GM21737 (cell line): ENCODE results near the gene ETS1.

Source experiments
- ATAC-seq: cut with Tn5 transposase; IDR thresholded peaks from one replicate; pipeline ENCODE4 v1.9.1; 2021; ENCODE audit warnings: mild to moderate bottlenecking, moderate library complexity; ENCODE audit not compliant: unreplicated experiment

Gene ETS1

GRCh38 chr11:128619007-128619406, 31.6 kb upstream of the ETS1 start:
- no peak for ATAC-seq

- ATAC-seq = no peak
Observed at GRCh38 chr11:128618603-128619002, 31.2 kb upstream of the ETS1 start.

GRCh38 chr11:128616161-128616560, 28.8 kb upstream of the ETS1 start:
- ATAC-seq = no peak

- no peak for ATAC-seq
Observed at GRCh38 chr11:128615612-128616011, 28.3 kb upstream of the ETS1 start.

- no peak for ATAC-seq
Observed at GRCh38 chr11:128615076-128615475, 27.7 kb upstream of the ETS1 start.

GRCh38 chr11:128614026-128614425, 26.7 kb upstream of the ETS1 start:
- ATAC-seq = no peak

- no peak for ATAC-seq
Observed at GRCh38 chr11:128613300-128613995, 26.1 kb upstream of the ETS1 start.

- peak; percentile 95 for ATAC-seq
Observed at GRCh38 chr11:128610721-128611617, 23.6 kb upstream of the ETS1 start.

- no peak for ATAC-seq
Observed at GRCh38 chr11:128609785-128610184, 22.4 kb upstream of the ETS1 start.

- no peak for ATAC-seq
Observed at GRCh38 chr11:128608746-128609407, 21.5 kb upstream of the ETS1 start.

GRCh38 chr11:128607819-128608218, 20.5 kb upstream of the ETS1 start:
- no peak for ATAC-seq

- no peak for ATAC-seq
Observed at GRCh38 chr11:128604723-128605122, 17.4 kb upstream of the ETS1 start.

GRCh38 chr11:128603752-128604414, 16.5 kb upstream of the ETS1 start:
- no peak for ATAC-seq

GRCh38 chr11:128603003-128603696, 15.8 kb upstream of the ETS1 start:
- no peak for ATAC-seq

- ATAC-seq = no peak
Observed at GRCh38 chr11:128599729-128600128, 12.4 kb upstream of the ETS1 start.

- ATAC-seq = no peak
Observed at GRCh38 chr11:128598506-128599150, 11.3 kb upstream of the ETS1 start.

- no peak for ATAC-seq
Observed at GRCh38 chr11:128598096-128598495, 10.7 kb upstream of the ETS1 start.

- ATAC-seq = no peak
Observed at GRCh38 chr11:128597209-128597608, 9.9 kb upstream of the ETS1 start.

- no peak for ATAC-seq
Observed at GRCh38 chr11:128596250-128596649, 8.9 kb upstream of the ETS1 start.

- no peak for ATAC-seq
Observed at GRCh38 chr11:128595775-128596174, 8.4 kb upstream of the ETS1 start.
